Vagina (tissue), 2 donors: ENCODE data around the gene C17orf50.

ENCODE experiments used
- POLR2A ChIP-seq, 2 donors: fragments of 450-650 bp; IDR thresholded peaks; one replicate each; pipeline ENCODE4 v1.6.1; 2017; ENCODE audit warnings: antibody characterized with exemption in 2 of 2, mild to moderate bottlenecking in 2 of 2, moderate library complexity in 2 of 2
- TF ChIP-seq, protein P1 (sequence below), 3 experiments: fragments of 450-650 bp in 2 of 3; fragments of 200-600 bp in 1 of 3; sonication (generic) in 1 of 3; IDR thresholded peaks; one replicate each; pipeline ENCODE4 v1.5.1; 2017 to 2019; ENCODE audit warnings: antibody characterized with exemption in 3 of 3, mild to moderate bottlenecking in 2 of 3, moderate library complexity in 2 of 3

DNA sequence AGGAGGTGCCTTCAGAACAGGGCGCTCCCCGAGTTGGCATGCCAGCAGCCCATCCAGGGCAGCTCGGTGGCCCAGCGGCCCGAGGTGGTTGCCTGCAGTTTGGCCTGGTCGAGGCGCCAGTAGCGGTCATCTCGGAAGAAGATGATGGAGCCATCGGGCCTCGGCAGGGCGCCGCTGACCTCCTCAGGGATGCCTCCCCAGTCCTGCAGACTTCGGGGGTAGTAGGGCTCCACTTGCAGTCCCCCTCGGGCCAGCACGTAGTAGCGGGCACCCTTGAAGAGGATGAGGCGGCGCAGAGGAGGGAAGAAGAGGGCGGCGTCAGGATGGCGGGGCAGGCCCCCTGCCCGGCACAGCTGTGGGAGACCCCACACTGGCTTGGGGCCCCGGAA lies 5.8 kb downstream of the C17orf50 start:
- TF ChIP-seq POLR2A (IDR thresholded peaks at IDR 0.05): no peak
- TF ChIP-seq, protein P1, sequence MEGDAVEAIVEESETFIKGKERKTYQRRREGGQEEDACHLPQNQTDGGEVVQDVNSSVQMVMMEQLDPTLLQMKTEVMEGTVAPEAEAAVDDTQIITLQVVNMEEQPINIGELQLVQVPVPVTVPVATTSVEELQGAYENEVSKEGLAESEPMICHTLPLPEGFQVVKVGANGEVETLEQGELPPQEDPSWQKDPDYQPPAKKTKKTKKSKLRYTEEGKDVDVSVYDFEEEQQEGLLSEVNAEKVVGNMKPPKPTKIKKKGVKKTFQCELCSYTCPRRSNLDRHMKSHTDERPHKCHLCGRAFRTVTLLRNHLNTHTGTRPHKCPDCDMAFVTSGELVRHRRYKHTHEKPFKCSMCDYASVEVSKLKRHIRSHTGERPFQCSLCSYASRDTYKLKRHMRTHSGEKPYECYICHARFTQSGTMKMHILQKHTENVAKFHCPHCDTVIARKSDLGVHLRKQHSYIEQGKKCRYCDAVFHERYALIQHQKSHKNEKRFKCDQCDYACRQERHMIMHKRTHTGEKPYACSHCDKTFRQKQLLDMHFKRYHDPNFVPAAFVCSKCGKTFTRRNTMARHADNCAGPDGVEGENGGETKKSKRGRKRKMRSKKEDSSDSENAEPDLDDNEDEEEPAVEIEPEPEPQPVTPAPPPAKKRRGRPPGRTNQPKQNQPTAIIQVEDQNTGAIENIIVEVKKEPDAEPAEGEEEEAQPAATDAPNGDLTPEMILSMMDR (IDR thresholded peaks at IDR 0.05): no peak
